ENCODE measurements around the gene KDM4C.

DNA sequence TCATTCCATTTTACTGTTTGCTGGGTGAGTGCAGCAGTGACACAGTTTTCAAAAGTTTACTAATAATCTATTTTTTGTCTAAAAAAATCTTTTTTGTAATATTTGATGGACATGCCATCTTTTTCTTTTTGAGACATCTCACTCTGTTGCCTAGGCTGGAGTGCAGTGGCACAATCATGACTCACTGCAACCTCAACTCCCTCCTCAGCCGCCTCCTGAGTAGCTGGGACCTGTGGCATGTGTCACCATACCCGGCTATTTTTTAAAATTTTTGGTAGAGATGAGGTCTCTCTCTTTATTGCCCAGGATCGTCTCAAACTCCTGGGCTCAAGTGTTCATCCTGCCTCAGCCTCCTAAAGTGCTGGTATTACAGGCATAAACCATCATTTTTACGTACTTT is 86.0 kb downstream of the KDM4C start:
- TF ChIP-seq, protein P1, sequence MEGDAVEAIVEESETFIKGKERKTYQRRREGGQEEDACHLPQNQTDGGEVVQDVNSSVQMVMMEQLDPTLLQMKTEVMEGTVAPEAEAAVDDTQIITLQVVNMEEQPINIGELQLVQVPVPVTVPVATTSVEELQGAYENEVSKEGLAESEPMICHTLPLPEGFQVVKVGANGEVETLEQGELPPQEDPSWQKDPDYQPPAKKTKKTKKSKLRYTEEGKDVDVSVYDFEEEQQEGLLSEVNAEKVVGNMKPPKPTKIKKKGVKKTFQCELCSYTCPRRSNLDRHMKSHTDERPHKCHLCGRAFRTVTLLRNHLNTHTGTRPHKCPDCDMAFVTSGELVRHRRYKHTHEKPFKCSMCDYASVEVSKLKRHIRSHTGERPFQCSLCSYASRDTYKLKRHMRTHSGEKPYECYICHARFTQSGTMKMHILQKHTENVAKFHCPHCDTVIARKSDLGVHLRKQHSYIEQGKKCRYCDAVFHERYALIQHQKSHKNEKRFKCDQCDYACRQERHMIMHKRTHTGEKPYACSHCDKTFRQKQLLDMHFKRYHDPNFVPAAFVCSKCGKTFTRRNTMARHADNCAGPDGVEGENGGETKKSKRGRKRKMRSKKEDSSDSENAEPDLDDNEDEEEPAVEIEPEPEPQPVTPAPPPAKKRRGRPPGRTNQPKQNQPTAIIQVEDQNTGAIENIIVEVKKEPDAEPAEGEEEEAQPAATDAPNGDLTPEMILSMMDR (conservative IDR thresholded peaks at IDR 0.05; ENCODE audit: low read length) = no peak
- TF ChIP-seq EZH2phosphoT487 (IDR thresholded peaks at IDR 0.05; ENCODE audit: borderline replicate concordance, low read depth, low read length) = no peak
